HUES6 (cell line): ENCODE results near the gene SP8.

Experiments
- H3K27ac ChIP-seq: 2 replicates; pipeline ENCODE4 v1.7.0; 2013; ENCODE audit warnings: low read depth, mild to moderate bottlenecking, low read length, inconsistent platforms
- H3K27me3 ChIP-seq: 2 replicates; pipeline ENCODE4 v1.6.1; 2013; ENCODE audit warnings: low read length; ENCODE audit not compliant: control insufficient read depth, insufficient read depth
- H3K36me3 ChIP-seq: 2 replicates; pipeline ENCODE4 v1.6.1; 2013; ENCODE audit warnings: low read length; ENCODE audit not compliant: control insufficient read depth, insufficient read depth
- H3K4me1 ChIP-seq: 2 replicates; pipeline ENCODE4 v1.6.1; 2013; ENCODE audit warnings: low read length; ENCODE audit not compliant: control insufficient read depth, insufficient read depth
- H3K4me3 ChIP-seq: 2 replicates; pipeline ENCODE4 v1.5.1; 2013; ENCODE audit warnings: low read depth, low read length
- H3K9ac ChIP-seq: one replicate; pipeline ENCODE4 v1.6.1; 2013; ENCODE audit warnings: mild to moderate bottlenecking, low read length
- H3K9me3 ChIP-seq: 2 replicates; pipeline ENCODE4 v1.6.1; 2013; ENCODE audit warnings: low read depth, low read length; ENCODE audit not compliant: control insufficient read depth, insufficient read depth

SP8 gene

GRCh38 chr7:20754001-20754400 lies 32.7 kb downstream of the SP8 start:
- no peaks in the 10 kb centered on the region for H3K4me1 ChIP-seq
- no peaks in the 10 kb centered on the region for H3K9me3 ChIP-seq
- no peak overlapping the region for H3K9ac ChIP-seq
- H3K4me3 ChIP-seq, result no peak overlapping the region
- H3K27ac ChIP-seq, result no peak overlapping the region
- H3K27me3 ChIP-seq, result no peaks in the 10 kb centered on the region
- no peaks in the 10 kb centered on the region for H3K36me3 ChIP-seq

GRCh38 chr7:20749906-20750305 lies 36.8 kb downstream of the SP8 start:
- Histone ChIP-seq H3K4me1 (0 out of 2 replicates have a peak, but pooled peaks cover 6% of the 10 kb centered on the region), H3K27me3 (no peaks in the 10 kb centered on the region), H3K9me3 (no peaks in the 10 kb centered on the region), H3K27ac (no peak overlapping the region), H3K4me3 (no peak overlapping the region), H3K9ac (no peak overlapping the region), H3K36me3 (no peaks in the 10 kb centered on the region)

DNA sequence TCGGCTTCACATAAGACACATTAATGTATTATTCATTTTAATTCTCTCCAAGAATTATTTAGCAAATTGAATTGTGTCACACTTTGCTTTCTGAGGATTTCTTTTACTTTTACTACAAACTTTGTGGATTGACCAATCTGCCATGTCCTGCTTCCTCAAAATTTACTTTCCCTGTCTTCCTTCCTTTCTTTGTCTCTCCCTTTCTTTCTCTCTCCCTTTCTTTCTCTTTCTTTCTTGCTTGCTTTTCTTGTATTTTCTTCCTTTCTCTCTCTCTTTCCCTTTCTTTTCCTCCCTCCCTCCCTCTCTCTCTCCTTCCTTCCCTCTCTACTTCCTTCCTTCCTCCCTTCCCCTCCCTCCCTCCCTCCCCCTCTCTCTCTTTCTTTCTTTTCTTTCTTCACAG lies 37.8 kb downstream of the SP8 start:
- Histone ChIP-seq H3K27ac (no peak overlapping the region), H3K27me3 (no peaks in the 10 kb centered on the region), H3K4me1 (0 out of 2 replicates have a peak, but pooled peaks cover 6% of the 10 kb centered on the region), H3K9ac (no peak overlapping the region), H3K36me3 (no peaks in the 10 kb centered on the region), H3K4me3 (no peak overlapping the region), H3K9me3 (no peaks in the 10 kb centered on the region)

- Histone ChIP-seq H3K4me3 (no peak overlapping the region), H3K9ac (no peak overlapping the region), H3K4me1 (0 out of 2 replicates have a peak, but pooled peaks cover 6% of the 10 kb centered on the region), H3K27ac (no peak overlapping the region), H3K9me3 (no peaks in the 10 kb centered on the region), H3K36me3 (no peaks in the 10 kb centered on the region), H3K27me3 (no peaks in the 10 kb centered on the region)
Observed at GRCh38 chr7:20747001-20747400, 39.7 kb downstream of the SP8 start.

DNA sequence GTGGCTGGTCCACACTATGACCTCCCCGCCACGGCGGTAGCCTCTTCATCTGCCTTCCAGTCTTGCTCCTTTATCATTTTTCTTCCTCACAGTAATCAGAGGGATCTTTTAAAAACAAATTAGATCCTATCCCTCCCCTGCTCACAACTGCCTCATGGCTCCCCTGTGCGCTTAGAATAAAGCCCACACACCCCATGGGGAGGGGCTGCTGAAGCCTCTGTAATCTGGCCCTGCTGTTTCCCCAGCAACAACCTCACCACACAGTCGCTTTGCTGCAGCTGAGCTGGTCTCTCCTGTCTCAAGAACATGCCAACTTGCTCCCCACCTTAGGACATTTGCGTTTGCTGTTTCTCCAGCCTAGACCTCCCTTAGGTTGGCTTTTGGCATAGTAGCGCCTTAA lies 41.0 kb downstream of the SP8 start:
- no peak overlapping the region for H3K9ac ChIP-seq

GRCh38 chr7:20744954-20745446 lies 41.7 kb downstream of the SP8 start:
- no peaks in the 10 kb centered on the region for H3K9me3 ChIP-seq
- H3K9ac ChIP-seq, result no peak overlapping the region
- H3K4me3 ChIP-seq, result no peak overlapping the region
- H3K36me3 ChIP-seq, result no peaks in the 10 kb centered on the region
- H3K27ac ChIP-seq, result no peak overlapping the region
- 0 out of 2 replicates have a peak, but pooled peaks cover 6% of the 10 kb centered on the region for H3K4me1 ChIP-seq
- H3K27me3 ChIP-seq, result no peaks in the 10 kb centered on the region

More for the DNA sequence above, 41.0 kb downstream of the SP8 start:
- Histone ChIP-seq H3K36me3 (no peaks in the 10 kb centered on the region), H3K4me1 (0 out of 2 replicates have a peak, but pooled peaks cover 6% of the 10 kb centered on the region), H3K4me3 (no peak overlapping the region), H3K27me3 (no peaks in the 10 kb centered on the region), H3K27ac (no peak overlapping the region), H3K9me3 (no peaks in the 10 kb centered on the region)

DNA sequence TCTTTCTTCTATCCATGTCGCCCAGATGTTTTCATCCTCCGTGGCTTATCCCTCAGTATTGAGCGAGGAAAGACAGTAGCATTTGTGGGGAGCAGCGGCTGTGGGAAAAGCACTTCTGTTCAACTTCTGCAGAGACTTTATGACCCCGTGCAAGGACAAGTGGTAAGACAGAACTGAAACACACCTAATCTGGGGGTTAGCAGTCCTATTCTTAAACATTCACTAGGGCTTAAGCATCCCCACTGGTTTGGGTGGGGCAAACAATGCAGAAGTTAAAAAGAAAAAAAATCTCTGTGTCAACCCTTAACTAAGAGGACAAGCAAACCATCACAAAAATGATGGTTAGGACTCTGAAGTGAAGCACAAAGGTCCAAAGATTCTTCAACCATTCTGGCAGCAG lies 43.8 kb downstream of the SP8 start:
- Histone ChIP-seq H3K27ac (no peak overlapping the region), H3K4me1 (0 out of 2 replicates have a peak, but pooled peaks cover 6% of the 10 kb centered on the region), H3K36me3 (no peaks in the 10 kb centered on the region), H3K9me3 (no peaks in the 10 kb centered on the region), H3K4me3 (no peak overlapping the region), H3K27me3 (no peaks in the 10 kb centered on the region), H3K9ac (no peak overlapping the region)

DNA sequence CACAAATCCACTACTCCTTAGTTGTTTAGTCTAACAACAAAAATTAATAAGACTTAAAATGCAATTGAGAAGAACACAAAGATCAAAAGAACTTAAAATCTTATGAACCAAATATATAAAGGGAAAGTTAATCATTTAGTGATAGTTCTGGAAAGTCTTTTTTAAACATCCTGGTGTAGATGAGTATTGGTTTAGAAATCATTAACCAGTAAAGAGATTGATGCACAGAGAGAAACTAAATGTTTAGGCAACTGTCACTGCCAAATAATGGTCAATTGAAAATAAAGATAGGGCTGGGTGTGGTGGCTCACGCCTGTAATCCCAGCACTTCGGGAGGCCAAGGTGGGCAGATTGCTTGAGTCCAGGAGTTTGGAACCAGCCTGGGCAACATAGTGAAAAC lies 44.9 kb downstream of the SP8 start:
- Histone ChIP-seq H3K36me3 (no peaks in the 10 kb centered on the region), H3K9me3 (no peaks in the 10 kb centered on the region), H3K4me3 (no peak overlapping the region)

DNA sequence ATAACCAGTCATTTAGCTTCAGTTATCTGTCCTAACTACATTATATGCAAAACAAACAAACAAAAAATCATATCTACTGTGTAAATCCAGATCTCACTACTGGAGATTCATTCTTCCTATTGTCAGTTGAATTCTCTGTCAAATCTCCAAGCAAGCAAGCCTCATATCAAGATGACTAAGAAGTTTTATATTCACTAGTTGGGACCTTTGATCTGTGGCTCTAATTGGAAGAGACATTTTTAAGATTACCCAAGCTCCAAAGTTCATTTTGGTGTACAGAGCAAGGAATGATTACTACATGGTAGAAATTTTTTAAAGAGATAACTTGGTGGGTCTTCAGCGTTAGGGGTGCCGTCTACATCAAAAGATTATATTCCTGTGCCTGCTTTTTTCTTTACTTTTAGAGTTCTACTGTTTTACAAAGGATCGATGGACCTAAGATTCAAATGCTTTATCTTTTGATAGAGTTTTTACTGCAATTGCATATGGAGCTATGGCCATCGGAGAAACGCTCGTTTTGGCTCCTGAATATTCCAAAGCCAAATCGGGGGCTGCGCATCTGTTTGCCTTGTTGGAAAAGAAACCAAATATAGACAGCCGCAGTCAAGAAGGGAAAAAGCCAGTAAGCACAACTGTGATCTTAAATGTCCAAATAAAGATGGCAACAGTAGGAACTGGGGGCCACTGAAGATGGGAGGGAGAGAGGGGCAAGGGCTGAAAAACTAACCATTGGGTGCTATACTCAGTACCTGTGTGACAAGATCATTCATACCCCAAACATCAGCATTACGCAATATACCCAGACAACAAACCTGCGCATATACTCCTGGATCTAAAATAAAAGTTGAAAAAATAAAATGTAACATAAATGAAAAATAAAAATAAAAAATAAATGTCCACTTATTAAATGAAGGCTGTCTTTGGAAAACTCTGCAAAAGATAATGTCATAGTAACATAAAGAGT lies 47.9 kb downstream of the SP8 start:
- no peaks in the 10 kb centered on the region for H3K27me3 ChIP-seq
- no peaks in the 10 kb centered on the region for H3K9me3 ChIP-seq
- no peaks in the 10 kb centered on the region for H3K36me3 ChIP-seq
- H3K4me1 ChIP-seq, result no peaks in the 10 kb centered on the region; the same call in none of the 2 replicates
- H3K4me3 ChIP-seq, result no peak overlapping the region
- H3K27ac ChIP-seq, result no peak overlapping the region
- H3K9ac ChIP-seq, result no peak overlapping the region

More for the DNA sequence above, 44.9 kb downstream of the SP8 start:
- H3K4me1 ChIP-seq, result peaks cover 6% of the 10 kb centered on the region; the same call in 1 of the 2 replicates
- no peak overlapping the region for H3K9ac ChIP-seq
- no peak overlapping the region for H3K27ac ChIP-seq
- H3K27me3 ChIP-seq, result no peaks in the 10 kb centered on the region

DNA sequence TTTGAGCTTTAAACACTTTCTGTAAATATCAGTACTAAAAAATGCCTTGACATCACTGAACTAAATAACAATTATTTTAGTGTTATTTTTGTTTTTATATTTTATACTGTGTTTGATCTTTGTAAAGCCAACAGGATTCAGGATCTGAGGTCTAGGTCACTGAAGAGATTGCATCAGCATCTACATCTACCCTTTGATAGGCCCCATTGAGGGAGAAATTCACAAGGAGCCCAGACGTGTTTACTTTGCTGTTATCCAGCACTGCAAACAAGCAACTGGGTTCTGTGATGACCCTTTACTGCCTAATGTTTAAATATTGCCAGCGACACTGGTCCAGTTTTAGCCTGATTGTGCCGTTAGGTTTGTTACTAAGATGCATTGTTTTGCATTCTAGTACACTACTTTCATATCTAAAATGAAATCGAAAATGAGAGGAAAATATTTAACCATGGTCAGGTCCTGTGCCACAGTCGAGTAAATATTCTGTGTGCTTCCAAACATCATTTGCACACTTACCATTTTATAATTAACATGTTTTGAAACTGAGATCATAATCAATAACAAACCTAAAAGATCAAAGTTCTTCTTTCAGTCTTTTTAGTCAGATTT lies 48.7 kb downstream of the SP8 start:
- Histone ChIP-seq H3K9me3 (no peaks in the 10 kb centered on the region), H3K9ac (no peak overlapping the region), H3K27ac (no peak overlapping the region), H3K4me3 (no peak overlapping the region), H3K4me1 (no peaks in the 10 kb centered on the region; the same call in none of the 2 replicates), H3K36me3 (no peaks in the 10 kb centered on the region), H3K27me3 (no peaks in the 10 kb centered on the region)
